HG03558 (cell line): Measurements from ENCODE around the gene E2F8.

Source experiments
- ATAC-seq: cut with Tn5 transposase; IDR thresholded peaks from one replicate; pipeline ENCODE4 v1.9.1; 2021; ENCODE audit warnings: moderate number of reproducible peaks; ENCODE audit not compliant: unreplicated experiment; ENCODE audit errors: extremely low read depth

E2F8 gene

GRCh38 chr11:19226378-19227195 lies 14.2 kb downstream of the E2F8 start:
- no peak for ATAC-seq

DNA sequence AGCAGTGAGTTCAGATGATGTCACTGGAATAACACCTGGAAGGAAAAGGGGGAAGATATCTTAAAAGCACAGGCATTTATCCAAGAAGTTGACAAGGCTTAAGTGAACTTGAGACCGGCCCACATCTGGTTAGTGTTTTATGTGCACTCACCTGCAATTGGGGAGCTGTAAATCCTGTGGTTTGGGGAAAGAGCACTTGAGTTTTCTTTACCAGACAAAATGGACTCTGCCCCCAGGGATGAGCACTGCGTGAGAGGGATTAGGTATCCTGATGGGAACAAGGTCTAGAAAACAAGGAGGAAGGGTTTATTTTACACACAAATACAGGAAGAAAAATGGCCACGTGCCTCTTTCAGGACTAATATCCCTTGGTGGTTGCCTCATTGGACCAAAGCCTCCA lies 15.2 kb downstream of the E2F8 start:
- ATAC-seq, result no peak

DNA sequence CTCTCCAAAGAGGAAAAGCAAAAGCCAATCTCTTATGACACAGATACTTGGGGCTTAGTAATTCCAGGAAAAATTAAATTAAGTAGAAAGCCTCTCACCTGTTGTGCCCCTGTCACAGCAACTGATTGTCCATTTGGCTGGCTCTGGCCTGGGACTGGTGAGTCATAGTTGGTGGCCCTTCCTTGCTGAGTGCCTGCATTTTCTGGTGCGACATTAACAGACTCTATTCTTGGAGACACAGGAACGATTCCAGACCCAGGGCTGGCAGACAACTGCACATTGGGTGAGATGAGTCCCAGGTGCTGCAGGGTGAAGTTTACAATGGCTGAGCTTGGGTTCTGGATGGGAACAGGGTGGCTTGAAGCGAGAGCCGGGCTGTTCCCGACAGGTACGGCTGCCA lies 15.6 kb downstream of the E2F8 start:
- no peak for ATAC-seq

- no peak for ATAC-seq
These were observed 19.6 kb downstream of the E2F8 start for GRCh38 chr11:19220903-19221724.

DNA sequence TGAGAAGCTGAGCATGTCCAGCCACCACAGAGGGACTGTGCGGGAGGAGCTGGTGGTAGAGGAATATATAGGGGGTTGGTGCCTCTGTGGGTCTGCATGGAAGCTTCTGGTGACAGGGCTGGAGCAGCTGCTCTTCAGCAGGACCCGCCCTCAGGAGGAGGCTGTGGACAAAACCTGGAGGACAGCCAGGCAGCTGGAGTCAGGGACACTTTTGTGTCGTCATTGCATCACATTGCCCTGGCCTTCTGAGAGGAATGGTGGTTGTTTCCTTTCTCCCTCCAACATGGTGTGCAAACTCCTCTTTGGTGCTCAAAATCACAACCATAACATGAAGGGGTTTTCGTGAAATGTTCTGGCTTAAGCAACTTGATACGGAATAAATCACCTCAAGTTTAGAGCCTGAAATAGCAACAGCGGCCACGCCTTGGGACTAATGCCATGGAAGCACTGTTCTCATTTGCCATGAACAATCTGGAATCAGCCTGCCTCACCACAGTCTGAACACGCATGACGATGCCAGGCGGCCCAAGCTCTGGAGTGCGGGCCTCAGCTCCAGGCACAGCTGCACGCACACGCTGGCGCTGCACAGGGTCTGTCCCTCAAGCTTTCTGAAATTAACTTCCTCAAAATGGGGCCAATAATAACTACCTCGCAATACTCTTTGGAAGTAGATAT lies 21.8 kb downstream of the E2F8 start:
- ATAC-seq, result no peak

GRCh38 chr11:19218216-19218615 lies 22.5 kb downstream of the E2F8 start:
- no peak for ATAC-seq

- no peak for ATAC-seq
These were observed 23.9 kb downstream of the E2F8 start for GRCh38 chr11:19216709-19217374.

DNA sequence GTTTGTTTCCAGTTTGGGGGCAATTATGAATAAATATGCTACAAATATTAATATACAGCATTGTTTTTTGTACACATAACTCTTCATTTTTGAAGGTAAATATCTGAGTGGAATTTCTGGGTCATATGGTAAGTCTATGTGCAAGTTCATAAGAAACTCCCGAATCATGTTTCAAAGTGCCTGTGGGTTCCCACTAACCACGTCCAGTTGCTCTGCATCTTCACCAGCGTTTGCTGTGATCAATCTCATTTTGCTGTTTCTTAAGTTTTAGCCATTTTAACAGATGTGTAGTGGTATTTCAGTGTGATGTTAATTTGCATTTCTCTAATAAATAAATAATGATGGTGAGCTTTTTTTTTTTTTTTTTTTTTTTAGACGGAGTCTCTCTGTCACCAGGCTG lies 24.7 kb downstream of the E2F8 start:
- ATAC-seq, result no peak

- ATAC-seq, result no peak
These were observed 31.0 kb downstream of the E2F8 start for GRCh38 chr11:19209617-19210370.

DNA sequence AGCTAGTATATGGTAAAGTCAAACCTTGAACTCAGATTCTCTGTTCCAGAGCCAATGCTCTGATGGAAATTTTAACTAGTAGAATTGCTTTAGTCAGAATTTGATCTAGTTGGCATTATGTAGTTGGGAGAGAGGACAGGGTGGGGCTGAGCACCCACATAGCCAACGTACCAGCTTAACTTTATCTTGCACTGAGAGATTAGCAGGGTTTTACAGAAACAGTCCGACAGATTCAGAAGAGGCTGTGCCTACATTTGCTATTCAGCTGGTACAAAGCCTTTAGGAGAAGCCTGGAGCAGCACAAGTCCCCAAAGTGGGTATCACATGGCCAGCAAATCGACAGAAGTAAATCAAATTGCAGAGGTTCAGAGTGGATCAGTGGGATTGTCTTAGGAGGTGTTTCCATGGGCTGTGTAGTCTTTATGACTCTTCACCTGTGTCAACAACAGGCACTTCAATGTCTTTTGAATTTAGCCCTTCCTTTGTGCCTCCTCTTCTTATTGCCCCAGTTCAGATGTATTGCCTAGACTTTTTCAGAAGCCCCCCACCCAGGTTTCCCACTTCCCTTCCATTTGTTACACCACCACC lies 31.7 kb downstream of the E2F8 start:
- ATAC-seq, result no peak

- ATAC-seq, result no peak
These were observed 32.6 kb downstream of the E2F8 start for GRCh38 chr11:19208181-19208580.

- ATAC-seq, result no peak
These were observed 35.9 kb downstream of the E2F8 start for GRCh38 chr11:19204836-19205235.

- ATAC-seq, result no peak
These were observed 38.8 kb downstream of the E2F8 start, which contains the start of gene CSRP3 for GRCh38 chr11:19201737-19202605. CSRP3 (minus strand) TSS chr11:19201983; CDS start chr11:19192448, 9,535 bp downstream.

DNA sequence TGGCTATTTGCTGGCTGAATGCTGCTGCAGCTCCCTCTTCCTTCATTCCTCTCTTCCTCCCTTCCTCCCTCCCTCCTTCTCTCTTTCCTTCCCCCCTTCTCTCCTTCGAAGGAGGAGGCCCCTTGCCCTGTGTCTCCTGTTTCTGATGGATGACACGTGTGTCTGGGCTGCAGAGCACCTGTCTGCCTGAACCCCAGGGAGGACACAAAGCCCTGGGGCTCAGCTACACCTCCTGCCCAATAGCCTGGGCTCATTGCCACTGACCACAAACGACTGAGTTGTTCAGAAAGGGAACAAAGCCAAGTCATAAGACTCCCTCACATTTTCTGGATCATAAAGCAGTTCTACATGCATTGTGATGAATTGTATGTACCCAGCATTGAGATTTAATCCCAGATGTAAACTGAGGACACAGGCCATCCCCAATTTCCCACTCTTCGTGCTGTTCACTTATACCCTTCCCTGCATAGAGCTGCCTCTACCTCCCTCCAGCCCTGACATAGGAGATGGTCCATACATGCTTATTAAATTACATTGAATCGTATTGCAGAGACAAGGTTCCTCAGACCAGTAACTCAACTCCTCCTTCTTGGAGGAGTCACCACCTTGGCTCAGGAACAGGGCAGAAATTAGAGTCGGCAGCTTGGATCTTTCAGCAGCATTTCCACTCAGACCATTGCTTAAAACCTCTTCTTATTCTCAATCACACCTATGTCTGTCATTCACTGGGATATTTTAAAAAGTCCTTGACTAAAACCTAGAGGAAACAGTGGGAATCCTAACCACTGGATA lies 40.1 kb downstream of the E2F8 start:
- ATAC-seq, result no peak

DNA sequence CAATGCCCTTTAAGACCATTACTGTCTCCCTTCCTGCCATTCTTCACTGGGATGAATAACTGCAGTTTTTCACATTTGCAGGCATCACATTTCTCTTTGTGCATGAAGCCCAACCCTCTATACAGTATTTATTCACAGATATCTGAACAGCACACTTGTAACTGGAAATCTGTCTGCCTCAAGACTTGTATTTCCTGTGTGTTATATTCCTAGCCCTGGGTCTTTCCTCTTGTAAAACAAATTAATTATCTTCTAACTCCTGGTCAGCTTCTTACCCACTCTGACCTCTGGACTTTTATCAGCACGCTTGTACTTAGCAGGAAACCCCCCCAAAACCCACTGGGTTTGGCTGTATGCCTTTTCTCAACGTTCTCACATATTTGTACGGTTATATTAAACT lies 41.0 kb downstream of the E2F8 start:
- no peak for ATAC-seq

GRCh38 chr11:19199048-19199447 lies 41.7 kb downstream of the E2F8 start:
- no peak for ATAC-seq

- ATAC-seq, result no peak
These were observed 44.3 kb downstream of the E2F8 start for GRCh38 chr11:19196432-19196831.
